ENCODE measurements around the gene ZAP70.

The ZAP70 gene

DNA sequence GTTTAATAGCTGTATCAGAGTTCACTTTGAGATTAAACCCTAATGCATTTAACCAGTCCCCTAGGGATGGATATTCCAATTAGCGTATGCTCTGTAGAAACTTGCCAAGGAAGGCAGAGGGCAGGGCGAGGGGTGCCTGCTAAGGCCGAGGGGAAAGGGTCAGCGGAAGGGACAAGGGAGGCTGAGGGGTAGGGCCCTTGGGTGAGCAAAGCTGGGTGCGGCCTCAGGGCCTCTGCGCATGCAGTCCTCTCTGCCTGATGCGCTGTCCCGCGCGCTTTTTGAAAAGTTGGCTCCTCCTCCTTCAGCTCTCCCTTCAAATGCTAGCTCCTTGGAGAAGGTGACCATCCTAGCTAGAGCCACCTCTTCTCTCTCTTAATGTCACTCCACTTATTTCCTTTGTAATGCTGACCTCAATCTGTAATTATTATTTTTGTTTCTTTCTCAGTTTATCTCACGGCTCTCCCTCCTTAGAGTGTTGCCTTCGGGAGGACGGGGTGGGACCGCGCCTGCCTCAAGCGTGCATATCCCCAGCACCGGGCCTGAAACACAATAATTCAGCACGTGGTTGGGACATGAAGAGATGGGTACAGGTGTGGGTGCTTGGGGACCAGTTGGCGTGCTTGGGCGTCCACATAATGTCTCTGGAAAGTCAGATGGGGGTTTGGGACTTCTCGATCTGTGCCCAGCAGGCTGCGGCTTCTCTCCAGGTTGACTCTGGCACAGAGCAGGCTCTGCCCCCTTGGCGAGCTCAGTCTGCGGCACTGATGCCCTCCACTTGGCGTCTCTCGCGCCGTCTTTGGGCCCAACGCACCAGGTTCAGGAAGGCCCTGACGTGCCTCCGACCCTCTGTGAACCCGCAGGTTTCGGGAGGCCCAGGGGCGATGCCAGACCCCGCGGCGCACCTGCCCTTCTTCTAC lies 10.0 kb downstream of the ZAP70 start:
- Histone ChIP-seq H3K36me3 (ENCODE audit: control insufficient read depth, insufficient read depth, low read length) (no peaks in the 10 kb centered on the region), H3K9me3 (ENCODE audit: control insufficient read depth, low read length) (no peaks in the 10 kb centered on the region), H3K27me3 (ENCODE audit: control insufficient read depth, insufficient read depth, low read length) (peaks cover 4% of the 10 kb centered on the region), H3K9ac (ENCODE audit: low read length) (no peak overlapping the region), H3K4me1 (ENCODE audit: control insufficient read depth, insufficient read depth, low read length) (no peaks in the 10 kb centered on the region), H3K4me3 (ENCODE audit: low read length) (no peak overlapping the region)

DNA sequence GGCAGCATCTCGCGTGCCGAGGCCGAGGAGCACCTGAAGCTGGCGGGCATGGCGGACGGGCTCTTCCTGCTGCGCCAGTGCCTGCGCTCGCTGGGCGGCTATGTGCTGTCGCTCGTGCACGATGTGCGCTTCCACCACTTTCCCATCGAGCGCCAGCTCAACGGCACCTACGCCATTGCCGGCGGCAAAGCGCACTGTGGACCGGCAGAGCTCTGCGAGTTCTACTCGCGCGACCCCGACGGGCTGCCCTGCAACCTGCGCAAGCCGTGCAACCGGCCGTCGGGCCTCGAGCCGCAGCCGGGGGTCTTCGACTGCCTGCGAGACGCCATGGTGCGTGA lies 10.7 kb downstream of the ZAP70 start:
- Histone ChIP-seq H3K4me3 (ENCODE audit: low read length) (no peak overlapping the region), H3K4me1 (ENCODE audit: control insufficient read depth, insufficient read depth, low read length) (no peaks in the 10 kb centered on the region), H3K27me3 (ENCODE audit: control insufficient read depth, insufficient read depth, low read length) (peaks cover 4% of the 10 kb centered on the region), H3K9ac (ENCODE audit: low read length) (no peak overlapping the region), H3K9me3 (ENCODE audit: control insufficient read depth, low read length) (no peaks in the 10 kb centered on the region), H3K36me3 (ENCODE audit: control insufficient read depth, insufficient read depth, low read length) (no peaks in the 10 kb centered on the region)

DNA sequence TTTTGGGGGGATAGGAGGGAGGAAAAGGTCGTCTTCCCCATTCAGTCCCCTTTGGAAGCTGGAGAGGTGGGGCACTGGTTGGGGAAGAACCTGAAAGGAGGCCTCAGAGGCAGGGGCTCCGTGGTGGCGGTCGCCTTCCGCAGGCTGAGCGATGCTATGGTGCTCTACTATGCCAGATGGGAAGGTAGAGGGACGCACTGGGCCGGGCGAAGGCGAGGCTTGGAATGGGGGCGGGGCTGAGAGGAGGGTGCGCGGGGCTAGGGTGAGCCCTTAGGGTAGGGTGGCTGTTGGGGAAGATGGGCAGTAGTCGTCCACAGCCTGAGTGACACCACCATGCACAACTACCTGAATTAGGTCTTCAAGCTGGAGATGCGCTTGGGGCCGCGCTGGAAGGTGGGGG lies 11.1 kb downstream of the ZAP70 start:
- Histone ChIP-seq H3K27me3 (ENCODE audit: control insufficient read depth, insufficient read depth, low read length) (peaks cover 4% of the 10 kb centered on the region), H3K36me3 (ENCODE audit: control insufficient read depth, insufficient read depth, low read length) (no peaks in the 10 kb centered on the region), H3K9me3 (ENCODE audit: control insufficient read depth, low read length) (no peaks in the 10 kb centered on the region), H3K4me3 (ENCODE audit: low read length) (no peak overlapping the region), H3K4me1 (ENCODE audit: control insufficient read depth, insufficient read depth, low read length) (no peaks in the 10 kb centered on the region), H3K9ac (ENCODE audit: low read length) (no peak overlapping the region)

DNA sequence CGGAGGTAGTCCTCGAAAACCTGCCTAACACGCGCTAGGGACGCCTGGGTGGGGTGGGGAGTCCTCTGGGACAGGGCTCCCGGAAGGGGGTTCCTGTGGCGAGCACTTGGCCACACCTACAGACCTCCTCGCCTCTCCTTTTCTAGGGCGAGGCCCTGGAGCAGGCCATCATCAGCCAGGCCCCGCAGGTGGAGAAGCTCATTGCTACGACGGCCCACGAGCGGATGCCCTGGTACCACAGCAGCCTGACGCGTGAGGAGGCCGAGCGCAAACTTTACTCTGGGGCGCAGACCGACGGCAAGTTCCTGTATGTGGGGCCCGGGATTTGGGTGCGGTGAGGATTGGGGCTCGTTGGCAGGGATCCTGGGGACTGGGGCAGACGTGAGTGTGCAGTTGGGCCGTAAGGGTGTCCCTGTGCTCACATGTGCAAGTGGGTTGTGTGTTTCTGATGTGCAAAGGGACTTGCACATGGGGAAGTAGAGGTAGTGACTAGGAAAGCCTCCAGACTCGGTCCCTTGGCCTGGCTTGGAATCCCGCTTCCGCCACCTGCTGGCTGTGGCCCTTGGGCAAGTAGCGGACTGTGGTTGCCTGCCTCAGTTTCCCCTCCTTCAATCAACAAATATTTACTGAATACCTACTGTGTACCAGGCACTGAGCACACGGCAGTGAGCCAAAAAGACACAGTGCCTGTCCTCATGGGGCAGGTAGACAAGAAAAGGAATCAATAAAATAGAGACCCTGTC lies 11.7 kb downstream of the ZAP70 start:
- Histone ChIP-seq H3K9me3 (ENCODE audit: control insufficient read depth, low read length) (no peaks in the 10 kb centered on the region), H3K27me3 (ENCODE audit: control insufficient read depth, insufficient read depth, low read length) (peaks cover 4% of the 10 kb centered on the region), H3K4me1 (ENCODE audit: control insufficient read depth, insufficient read depth, low read length) (no peaks in the 10 kb centered on the region), H3K36me3 (ENCODE audit: control insufficient read depth, insufficient read depth, low read length) (no peaks in the 10 kb centered on the region), H3K9ac (ENCODE audit: low read length) (no peak overlapping the region), H3K4me3 (ENCODE audit: low read length) (no peak overlapping the region)

DNA sequence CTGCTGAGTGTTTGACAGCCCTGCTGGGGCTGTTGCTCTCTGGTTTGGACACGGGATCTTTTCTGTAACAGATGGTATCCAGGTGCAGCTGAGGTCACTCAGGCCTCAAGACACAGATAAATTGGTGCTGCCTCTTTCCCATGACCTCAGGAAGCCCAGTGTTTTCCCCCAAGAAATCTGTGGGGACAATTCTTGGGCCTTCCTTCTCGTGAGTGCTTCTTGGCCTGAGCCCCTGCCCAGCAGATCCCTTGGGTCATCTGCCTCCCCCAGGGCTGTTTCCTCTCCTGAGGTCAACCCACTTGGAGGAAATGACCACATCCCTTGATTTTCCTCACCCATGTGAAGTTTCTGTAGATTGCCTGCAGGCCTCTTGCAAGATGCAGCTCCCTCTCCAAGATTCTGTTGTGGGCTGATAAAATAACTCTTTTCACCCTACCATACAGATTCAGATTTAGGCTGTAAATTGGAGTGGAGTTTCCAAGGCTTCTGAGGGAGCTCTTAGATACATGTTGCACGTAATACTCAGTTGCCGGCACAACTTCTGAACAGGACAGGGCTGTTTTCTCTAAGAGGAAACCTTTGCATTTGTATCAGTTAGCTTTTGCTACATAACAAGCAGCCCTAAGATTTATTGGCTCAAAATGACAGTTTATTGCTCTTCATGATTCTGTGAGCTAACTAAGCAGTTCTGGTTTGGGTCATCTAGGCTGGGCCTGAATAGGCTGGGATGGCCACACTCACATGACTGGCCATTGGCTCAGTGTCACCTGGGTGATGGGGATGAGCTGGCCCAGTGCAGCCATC lies 13.1 kb downstream of the ZAP70 start:
- no peak overlapping the region for H3K9ac ChIP-seq (ENCODE audit: low read length)
- peaks cover 4% of the 10 kb centered on the region for H3K27me3 ChIP-seq (ENCODE audit: control insufficient read depth, insufficient read depth, low read length)
- no peaks in the 10 kb centered on the region for H3K9me3 ChIP-seq (ENCODE audit: control insufficient read depth, low read length)
- no peaks in the 10 kb centered on the region for H3K4me1 ChIP-seq (ENCODE audit: control insufficient read depth, insufficient read depth, low read length)
- H3K36me3 ChIP-seq (ENCODE audit: control insufficient read depth, insufficient read depth, low read length) = no peaks in the 10 kb centered on the region
- H3K4me3 ChIP-seq (ENCODE audit: low read length) = no peak overlapping the region

DNA sequence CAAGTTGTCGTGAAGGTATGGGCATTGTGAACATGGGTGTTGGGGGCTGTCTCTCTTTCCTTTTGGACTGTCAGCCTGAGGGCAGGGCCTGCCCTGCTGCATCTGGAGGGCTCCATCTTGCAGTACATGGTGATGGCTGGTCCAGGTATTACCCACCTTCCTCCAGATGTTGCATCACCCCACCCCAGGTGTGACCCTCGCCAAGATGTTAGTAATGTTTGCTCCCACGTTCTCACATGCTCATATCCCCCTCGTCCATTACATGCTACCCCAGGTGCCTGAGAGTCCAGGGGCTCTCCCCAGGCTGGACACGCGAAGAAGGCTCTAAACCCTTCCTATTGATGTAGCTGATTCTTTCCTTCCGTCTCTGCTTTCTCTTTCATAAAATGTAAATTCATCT lies 13.9 kb downstream of the ZAP70 start:
- Histone ChIP-seq H3K36me3 (ENCODE audit: control insufficient read depth, insufficient read depth, low read length) (no peaks in the 10 kb centered on the region), H3K9ac (ENCODE audit: low read length) (no peak overlapping the region), H3K4me1 (ENCODE audit: control insufficient read depth, insufficient read depth, low read length) (no peaks in the 10 kb centered on the region), H3K4me3 (ENCODE audit: low read length) (no peak overlapping the region), H3K27me3 (ENCODE audit: control insufficient read depth, insufficient read depth, low read length) (peaks cover 4% of the 10 kb centered on the region), H3K9me3 (ENCODE audit: control insufficient read depth, low read length) (no peaks in the 10 kb centered on the region)

DNA sequence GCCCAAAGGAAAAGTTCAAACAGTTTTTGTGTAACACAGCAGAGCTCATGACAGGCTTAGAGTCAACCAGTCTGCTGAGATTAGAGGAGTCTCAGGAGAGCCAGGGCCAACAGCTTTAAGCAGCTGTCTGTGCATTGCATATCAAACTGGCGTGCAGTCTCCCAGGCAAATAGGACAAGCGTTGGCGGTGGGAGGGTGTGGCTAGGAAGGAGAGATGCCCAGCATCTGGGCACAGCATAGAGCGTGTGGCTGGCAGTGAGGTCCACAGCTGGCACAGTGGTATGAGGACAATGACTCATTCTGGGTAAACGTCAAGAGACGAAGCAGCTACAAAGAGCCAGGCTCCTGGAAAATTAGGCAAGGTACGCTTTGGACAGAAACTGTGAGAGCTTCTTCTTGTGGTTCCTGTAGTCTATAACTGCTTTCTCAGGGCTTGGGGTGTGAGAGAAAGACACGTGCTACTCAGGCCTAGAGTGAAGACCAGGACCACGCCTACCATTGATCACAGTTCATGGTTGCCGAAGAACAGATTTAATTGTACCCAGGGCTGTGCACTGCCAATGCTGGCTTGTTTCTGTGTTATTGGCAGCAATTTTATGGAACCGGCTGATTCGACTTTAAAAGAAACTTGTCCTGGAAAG lies 14.8 kb downstream of the ZAP70 start:
- no peak overlapping the region for H3K9ac ChIP-seq (ENCODE audit: low read length)
- no peaks in the 10 kb centered on the region for H3K4me1 ChIP-seq (ENCODE audit: control insufficient read depth, insufficient read depth, low read length)
- no peaks in the 10 kb centered on the region for H3K36me3 ChIP-seq (ENCODE audit: control insufficient read depth, insufficient read depth, low read length)
- no peak overlapping the region for H3K4me3 ChIP-seq (ENCODE audit: low read length)
- no peaks in the 10 kb centered on the region for H3K9me3 ChIP-seq (ENCODE audit: control insufficient read depth, low read length)
- peaks cover 4% of the 10 kb centered on the region for H3K27me3 ChIP-seq (ENCODE audit: control insufficient read depth, insufficient read depth, low read length)

DNA sequence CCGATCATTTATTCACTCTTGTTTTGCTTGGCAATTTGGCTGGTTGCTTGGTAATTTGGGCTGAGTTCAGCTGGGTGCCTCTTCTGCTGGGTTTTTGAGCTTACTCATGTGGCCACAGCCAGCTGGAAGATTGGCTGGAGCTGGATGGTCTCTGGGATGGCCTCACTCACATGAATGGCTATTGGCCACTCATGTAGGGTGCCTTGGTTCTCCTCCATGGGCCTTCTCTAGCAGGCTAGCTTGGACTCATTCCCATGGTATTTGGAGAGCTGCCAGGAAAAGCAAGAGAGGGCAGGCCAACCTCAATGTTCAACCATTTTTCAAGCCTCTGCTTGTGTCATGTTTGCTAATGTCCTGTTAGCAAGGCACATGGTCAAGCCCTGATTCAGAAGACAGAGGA lies 16.9 kb downstream of the ZAP70 start:
- H3K4me3 ChIP-seq (ENCODE audit: low read length) = no peak overlapping the region

DNA sequence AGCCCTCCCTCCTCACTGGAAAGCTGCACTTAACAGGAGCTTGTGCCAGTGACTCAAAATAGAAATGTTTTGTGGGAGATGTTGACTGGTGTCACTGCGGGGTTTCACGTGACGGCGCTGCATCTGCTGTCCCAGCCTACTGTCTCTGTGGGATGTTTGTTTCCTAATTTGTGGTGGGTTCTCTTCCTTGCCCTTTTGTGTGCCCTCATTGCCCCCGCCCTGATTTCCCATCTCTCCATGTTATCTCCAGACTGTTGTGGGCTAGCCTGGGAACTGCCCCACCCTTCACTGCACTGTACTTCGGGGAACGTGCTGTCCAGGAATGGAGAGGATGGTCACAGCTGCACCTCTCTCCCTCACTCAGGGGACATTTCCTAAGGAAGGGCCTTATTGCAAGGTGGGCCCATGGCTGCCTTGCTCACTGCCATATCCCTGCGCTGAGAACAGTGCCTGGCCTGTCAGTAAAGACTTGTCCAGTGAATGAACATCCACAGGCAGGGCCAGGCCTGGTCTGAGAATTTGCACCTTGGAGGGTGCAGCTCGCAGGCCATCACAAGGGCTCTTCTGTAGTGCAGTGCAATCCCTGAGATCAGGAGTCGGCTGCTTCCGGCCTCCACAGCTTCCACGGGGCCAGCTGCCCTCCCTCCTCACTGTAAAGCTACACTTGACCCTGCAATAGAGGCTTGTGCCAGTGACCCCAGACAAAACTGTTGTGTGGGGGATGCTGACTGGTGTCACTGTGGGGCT lies 18.1 kb downstream of the ZAP70 start:
- H3K27me3 ChIP-seq (ENCODE audit: control insufficient read depth, insufficient read depth, low read length) = no peaks in the 10 kb centered on the region
- H3K36me3 ChIP-seq (ENCODE audit: control insufficient read depth, insufficient read depth, low read length) = no peaks in the 10 kb centered on the region
- H3K9me3 ChIP-seq (ENCODE audit: control insufficient read depth, low read length) = no peaks in the 10 kb centered on the region
- no peak overlapping the region for H3K4me3 ChIP-seq (ENCODE audit: low read length)
- H3K4me1 ChIP-seq (ENCODE audit: control insufficient read depth, insufficient read depth, low read length) = no peaks in the 10 kb centered on the region
- H3K9ac ChIP-seq (ENCODE audit: low read length) = no peak overlapping the region

More for the DNA sequence above, 16.9 kb downstream of the ZAP70 start:
- no peaks in the 10 kb centered on the region for H3K27me3 ChIP-seq (ENCODE audit: control insufficient read depth, insufficient read depth, low read length)
- H3K36me3 ChIP-seq (ENCODE audit: control insufficient read depth, insufficient read depth, low read length) = no peaks in the 10 kb centered on the region
- H3K4me1 ChIP-seq (ENCODE audit: control insufficient read depth, insufficient read depth, low read length) = no peaks in the 10 kb centered on the region
- no peaks in the 10 kb centered on the region for H3K9me3 ChIP-seq (ENCODE audit: control insufficient read depth, low read length)
- no peak overlapping the region for H3K9ac ChIP-seq (ENCODE audit: low read length)

DNA sequence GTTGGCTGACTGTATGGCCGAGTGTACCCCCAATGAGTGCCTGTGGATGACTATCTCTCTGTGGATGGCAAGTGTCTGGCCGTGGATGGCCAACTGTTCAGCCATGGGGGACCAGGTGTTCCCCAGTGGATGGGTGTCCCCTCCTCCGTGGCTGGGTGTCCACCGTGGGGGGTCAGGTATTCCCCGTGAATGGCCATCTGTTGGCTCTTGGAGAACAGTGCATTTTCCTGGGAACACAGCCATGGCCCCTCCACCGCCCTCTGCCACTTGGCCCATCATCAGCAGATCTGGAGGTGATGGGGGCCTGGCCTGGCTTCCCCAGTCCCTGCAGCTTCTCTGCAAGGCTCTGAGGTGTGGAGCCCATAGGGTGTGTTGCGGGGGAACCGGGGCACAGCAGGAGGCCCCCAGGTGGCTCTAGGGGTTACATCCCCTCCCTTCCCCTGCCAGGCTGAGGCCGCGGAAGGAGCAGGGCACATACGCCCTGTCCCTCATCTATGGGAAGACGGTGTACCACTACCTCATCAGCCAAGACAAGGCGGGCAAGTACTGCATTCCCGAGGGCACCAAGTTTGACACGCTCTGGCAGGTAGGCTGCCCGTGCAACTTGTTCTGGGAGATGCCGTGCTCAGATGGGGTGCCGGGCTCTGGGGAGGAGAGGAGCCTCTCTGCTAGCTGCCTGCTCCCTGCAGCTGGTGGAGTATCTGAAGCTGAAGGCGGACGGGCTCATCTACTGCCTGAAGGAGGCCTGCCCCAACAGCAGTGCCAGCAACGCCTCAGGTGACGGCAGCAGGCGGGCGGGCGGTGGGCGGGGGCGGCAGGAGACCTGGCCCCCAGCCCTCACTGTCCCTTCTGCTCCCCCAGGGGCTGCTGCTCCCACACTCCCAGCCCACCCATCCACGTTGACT lies 19.3 kb downstream of the ZAP70 start:
- Histone ChIP-seq H3K27me3 (ENCODE audit: control insufficient read depth, insufficient read depth, low read length) (no peaks in the 10 kb centered on the region), H3K9me3 (ENCODE audit: control insufficient read depth, low read length) (no peaks in the 10 kb centered on the region), H3K36me3 (ENCODE audit: control insufficient read depth, insufficient read depth, low read length) (no peaks in the 10 kb centered on the region), H3K9ac (ENCODE audit: low read length) (no peak overlapping the region), H3K4me1 (ENCODE audit: control insufficient read depth, insufficient read depth, low read length) (no peaks in the 10 kb centered on the region), H3K4me3 (ENCODE audit: low read length) (no peak overlapping the region)

Data from mucosa of stomach (tissue), 1 donor.